Body of pancreas (tissue), 4 donors: ENCODE measurements around the gene FAM193A. TPM values are rescaled to one million over a fixed set of nuclear protein-coding genes. Genes with fewer than 3 reads are reported as not detected.

Experiments
- ATAC-seq: fragments of 150-250 bp; one replicate; pipeline ENCODE4 v1.9.1; 2016
- DNase-seq, 4 donors: peaks; one replicate each; pipeline ENCODE4 v3.0.0-alpha.2; 2019
- H3K27ac ChIP-seq, 4 donors: fragments of 200-600 bp; sonication (generic); 1 replicate in 3 of 4; 2 replicates in 1 of 4; pipeline versions ENCODE4 v1.5.1 to v1.6.1; 2016 to 2019; ENCODE audit warnings: mild to moderate bottlenecking in 1 of 4, mixed read lengths in 1 of 4, moderate library complexity in 1 of 4
- H3K27me3 ChIP-seq, 2 donors: fragments of 200-600 bp; sonication (generic); one replicate each; pipeline ENCODE4 v1.6.0; 2016; ENCODE audit warnings: mild to moderate bottlenecking in 1 of 2
- H3K36me3 ChIP-seq, 2 donors: fragments of 200-600 bp; sonication (generic); replicated peaks in 1 of 2; 2 replicates each; pipeline ENCODE4 v1.5.1; 2016; ENCODE audit warnings: low read depth in 2 of 2; ENCODE audit not compliant: insufficient read depth in 1 of 2
- H3K4me1 ChIP-seq: fragments of 200-600 bp; sonication (generic); one replicate; pipeline ENCODE4 v1.6.0; 2016
- H3K4me3 ChIP-seq, 2 donors: fragments of 200-600 bp; sonication (generic); 1 replicate in 1 of 2; 2 replicates in 1 of 2; pipeline ENCODE4 v1.5.1; 2016 to 2019
- H3K9me3 ChIP-seq, 3 donors: fragments of 200-600 bp; sonication (generic); 1 replicate in 2 of 3; 2 replicates in 1 of 3; pipeline ENCODE4 v1.5.1; 2016
- POLR2A ChIP-seq, 3 donors: fragments of 450-650 bp; IDR thresholded peaks; one replicate each; pipeline ENCODE4 v1.6.1; 2016; ENCODE audit warnings: antibody characterized with exemption in 3 of 3, mild to moderate bottlenecking in 2 of 3
- WGBS, 2 donors: methylation state at CpG; one replicate each; pipeline ENCODE4 v1.1.5; 2017; 5-methylcytosine and 5-hydroxymethylcytosine counted together
- intact Hi-C: fragments of 100-400 bp; cut with DNase I; formaldehyde crosslinking; loops from one replicate; pipeline ENCODE4 v1.15.1; 2023
- total RNA-seq, 2 donors: library from RNA; depleted of rRNA; stranded (reverse); fragments of >200 nt; gene quantifications; one replicate each; pipeline ENCODE4 v1.1.0, GENCODE V29; 2016
- TF ChIP-seq, protein P1 (sequence below), 7 experiments: fragments of 450-650 bp in 4 of 7; fragments of 200-600 bp in 3 of 7; sonication (generic) in 3 of 7; IDR thresholded peaks; one replicate each; pipeline ENCODE4 v1.5.1; 2016 to 2019; ENCODE audit warnings: antibody characterized with exemption in 7 of 7

The FAM193A gene
- total RNA-seq, 2 donors from 2014 or later, result 14.8 to 22.7 TPM

- WGBS, 2 donors, result 92 to 97% methylated on average over 7 of the region's 7 CpGs
- H3K27me3 ChIP-seq, result no peaks in the 10 kb centered on the region
- no peak for DNase-seq
- TF ChIP-seq, protein P1, sequence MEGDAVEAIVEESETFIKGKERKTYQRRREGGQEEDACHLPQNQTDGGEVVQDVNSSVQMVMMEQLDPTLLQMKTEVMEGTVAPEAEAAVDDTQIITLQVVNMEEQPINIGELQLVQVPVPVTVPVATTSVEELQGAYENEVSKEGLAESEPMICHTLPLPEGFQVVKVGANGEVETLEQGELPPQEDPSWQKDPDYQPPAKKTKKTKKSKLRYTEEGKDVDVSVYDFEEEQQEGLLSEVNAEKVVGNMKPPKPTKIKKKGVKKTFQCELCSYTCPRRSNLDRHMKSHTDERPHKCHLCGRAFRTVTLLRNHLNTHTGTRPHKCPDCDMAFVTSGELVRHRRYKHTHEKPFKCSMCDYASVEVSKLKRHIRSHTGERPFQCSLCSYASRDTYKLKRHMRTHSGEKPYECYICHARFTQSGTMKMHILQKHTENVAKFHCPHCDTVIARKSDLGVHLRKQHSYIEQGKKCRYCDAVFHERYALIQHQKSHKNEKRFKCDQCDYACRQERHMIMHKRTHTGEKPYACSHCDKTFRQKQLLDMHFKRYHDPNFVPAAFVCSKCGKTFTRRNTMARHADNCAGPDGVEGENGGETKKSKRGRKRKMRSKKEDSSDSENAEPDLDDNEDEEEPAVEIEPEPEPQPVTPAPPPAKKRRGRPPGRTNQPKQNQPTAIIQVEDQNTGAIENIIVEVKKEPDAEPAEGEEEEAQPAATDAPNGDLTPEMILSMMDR (IDR thresholded peaks at IDR 0.05), result no peak
- no peak for TF ChIP-seq POLR2A (IDR thresholded peaks at IDR 0.05)
- no peaks in the 10 kb centered on the region for H3K4me1 ChIP-seq
- no peak for ATAC-seq
- H3K36me3 ChIP-seq, result peaks cover 0 to 5% of the 10 kb centered on the region in 2 donors
- no peak overlapping the region for H3K27ac ChIP-seq
- intact Hi-C loops, result no loop called here
- no peak overlapping the region for H3K4me3 ChIP-seq
- H3K9me3 ChIP-seq, result no peaks in the 10 kb centered on the region
These were observed 102.3 kb downstream of the FAM193A start for GRCh38 chr4:2638730-2639129.

- Histone ChIP-seq H3K27me3 (no peaks in the 10 kb centered on the region), H3K27ac (no peak overlapping the region), H3K36me3 (peaks cover 0 to 14% of the 10 kb centered on the region in 2 donors), H3K4me3 (no peak overlapping the region), H3K4me1 (no peaks in the 10 kb centered on the region), H3K9me3 (no peaks in the 10 kb centered on the region)
- 91 to 92% methylated on average over 7 of the region's 7 CpGs for WGBS, 2 donors
- DNase-seq (no peak), ATAC-seq (no peak)
- intact Hi-C loops, result no loop called here
- TF ChIP-seq, protein P1 (IDR thresholded peaks at IDR 0.05), result no peak
- TF ChIP-seq POLR2A (IDR thresholded peaks at IDR 0.05), result no peak
These were observed 106.5 kb downstream of the FAM193A start for GRCh38 chr4:2642968-2643367.

- TF ChIP-seq POLR2A (IDR thresholded peaks at IDR 0.05), result no peak
- TF ChIP-seq, protein P1 (IDR thresholded peaks at IDR 0.05), result no peak
- Histone ChIP-seq H3K4me1 (no peaks in the 10 kb centered on the region), H3K9me3 (no peaks in the 10 kb centered on the region), H3K36me3 (peaks cover 0 to 20% of the 10 kb centered on the region in 2 donors), H3K27me3 (no peaks in the 10 kb centered on the region), H3K27ac (no peak overlapping the region), H3K4me3 (no peak overlapping the region)
- no peak for DNase-seq
- ATAC-seq, result no peak
- intact Hi-C loops, result no loop called here
- WGBS, 2 donors, result 94% methylated on average over 5 of the region's 5 CpGs
These were observed 107.1 kb downstream of the FAM193A start for GRCh38 chr4:2643555-2643954.

DNA sequence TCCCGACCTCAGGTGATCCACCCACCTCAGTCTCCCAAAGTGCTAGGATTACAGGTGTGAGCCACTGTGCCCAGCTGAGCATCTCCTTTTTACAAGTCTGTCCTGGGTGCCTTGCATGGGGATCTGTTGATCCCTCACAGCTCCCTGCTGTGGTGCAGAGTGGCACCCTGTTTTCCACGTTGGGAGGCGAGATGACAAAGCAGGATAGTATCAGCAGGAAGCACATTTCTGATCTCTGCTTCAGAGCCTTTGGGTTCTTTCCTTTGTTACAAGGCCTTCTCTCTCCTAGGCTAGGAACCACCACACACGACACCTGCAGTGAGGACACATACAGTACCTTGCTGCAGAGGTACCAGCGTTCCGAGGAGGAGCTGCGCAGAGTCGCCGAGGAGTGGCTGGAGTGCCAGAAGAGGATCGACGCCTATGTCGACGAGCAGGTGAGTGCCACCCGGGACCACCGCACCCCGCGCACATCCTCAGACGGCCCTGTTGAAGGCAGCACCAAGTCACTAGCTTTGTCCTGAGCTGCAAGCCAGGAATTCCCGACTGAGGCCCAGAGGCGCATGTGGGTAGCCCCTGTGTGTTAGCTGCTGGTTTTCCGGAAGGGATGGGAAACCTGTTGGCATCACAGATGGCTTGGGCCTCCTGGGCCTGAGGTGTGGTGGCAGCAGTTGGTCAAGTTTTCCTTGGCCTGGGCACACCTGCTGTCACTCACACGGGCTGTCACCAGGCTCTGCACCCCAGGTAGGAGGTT, 110.1 kb downstream of the FAM193A start:
- Histone ChIP-seq H3K27ac (no peak overlapping the region), H3K36me3 (peaks cover 0 to 16% of the 10 kb centered on the region in 2 donors), H3K27me3 (no peaks in the 10 kb centered on the region), H3K9me3 (no peaks in the 10 kb centered on the region), H3K4me1 (no peaks in the 10 kb centered on the region), H3K4me3 (no peak overlapping the region)
- TF ChIP-seq, protein P1 (IDR thresholded peaks at IDR 0.05), result no peak
- no peak for TF ChIP-seq POLR2A (IDR thresholded peaks at IDR 0.05)
- ATAC-seq, result no peak
- intact Hi-C loops, result no loop called here
- DNase-seq, result peak in 2 of 4 donors; percentile 29 to 49
- 84 to 88% methylated on average over 16 to 17 of the region's 22 CpGs for WGBS, 2 donors
